ENCODE results near the gene FNDC3B.

The FNDC3B gene

DNA sequence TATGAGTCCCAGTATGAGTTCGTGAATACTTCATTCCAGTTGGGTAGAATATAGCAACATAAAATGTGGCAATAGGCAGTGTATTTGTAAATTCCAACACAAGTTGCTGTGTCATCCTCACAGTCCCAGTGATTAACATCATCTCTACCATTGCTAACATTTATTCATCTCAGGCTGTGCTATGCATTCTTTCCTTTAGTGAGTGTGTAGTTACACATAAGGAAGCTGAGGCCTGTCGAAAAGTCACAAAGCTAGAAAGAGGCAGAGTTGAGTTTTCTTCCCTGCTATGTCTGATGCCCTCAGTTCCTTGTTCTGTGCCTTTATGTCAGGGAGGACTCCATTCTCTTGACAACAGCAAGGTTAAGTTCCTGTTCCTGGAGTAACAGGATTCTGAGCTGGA, 96.4 kb downstream of the FNDC3B start:
- no peak overlapping the region for H3K14ac ChIP-seq (ENCODE audit: low read length)
- no peak overlapping the region for H3K4me3 ChIP-seq (ENCODE audit: low read length in 2 of 2)
- no peak overlapping the region for H3K9ac ChIP-seq (ENCODE audit: low read depth, low read length, poor library complexity)
- H3K4ac ChIP-seq (ENCODE audit: low read length) = no peak overlapping the region
- peaks cover 12 to 33% of the 10 kb centered on the region in 2 donors for H3K4me1 ChIP-seq (ENCODE audit: control insufficient read depth in 2 of 2, insufficient read depth in 1 of 2, low read depth in 1 of 2, low read length in 2 of 2)
- no peak overlapping the region for H2BK5ac ChIP-seq (ENCODE audit: low read length)
- H3K27ac ChIP-seq (replicated peaks; ENCODE audit: low read length) = no peak overlapping the region
- peaks cover 0 to 42% of the 10 kb centered on the region in 2 donors for H3K36me3 ChIP-seq (replicated peaks in 1 of 2; ENCODE audit: control insufficient read depth in 2 of 2, insufficient read depth in 2 of 2, low read length in 2 of 2)
- no peak overlapping the region for H2BK120ac ChIP-seq (ENCODE audit: low read depth, low read length)
- no peak overlapping the region for H3K18ac ChIP-seq (ENCODE audit: low read length)
- H2AFZ ChIP-seq (ENCODE audit: low read length) = no peak overlapping the region
- no peak for DNase-seq (ENCODE audit: low spot score)
- H2BK12ac ChIP-seq (ENCODE audit: low read length) = no peak overlapping the region
- no peak overlapping the region for H2BK15ac ChIP-seq (ENCODE audit: low read length)
- no peak overlapping the region for H3K23ac ChIP-seq (ENCODE audit: low read depth, low read length, poor library complexity)
- no peaks in the 10 kb centered on the region for H3K79me1 ChIP-seq (ENCODE audit: low read depth, low read length)
- H2AK5ac ChIP-seq (ENCODE audit: low read depth, low read length) = no peak overlapping the region
- no peaks in the 10 kb centered on the region for H3K9me3 ChIP-seq (replicated peaks in 1 of 2; ENCODE audit: control insufficient read depth in 2 of 2, insufficient read depth in 1 of 2, low read depth in 1 of 2, low read length in 2 of 2)
- WGBS, 2 donors (ENCODE audit: extremely low coverage in 2 of 2, insufficient read length in 2 of 2, insufficient replicate concordance in 1 of 2) = no CpG with 5 or more reads among the region's 2 CpGs
- H3K4me2 ChIP-seq (ENCODE audit: insufficient read depth, low read length, poor library complexity, severe bottlenecking) = no peak overlapping the region
- H4K8ac ChIP-seq (ENCODE audit: low read depth, low read length) = no peak overlapping the region
- no peaks in the 10 kb centered on the region for H3K27me3 ChIP-seq (ENCODE audit: control insufficient read depth in 3 of 3, insufficient read depth in 3 of 3, low read depth in 1 of 3, low read length in 3 of 3)
- no peak overlapping the region for H4K91ac ChIP-seq (ENCODE audit: low read depth, low read length, poor library complexity)

GRCh38 chr3:172136330-172136729, 97.0 kb downstream of the FNDC3B start:
- Histone ChIP-seq H2BK5ac (ENCODE audit: low read length) (no peak overlapping the region), H2AFZ (ENCODE audit: low read length) (no peak overlapping the region), H3K9me3 (replicated peaks in 1 of 2; ENCODE audit: control insufficient read depth in 2 of 2, insufficient read depth in 1 of 2, low read depth in 1 of 2, low read length in 2 of 2) (no peaks in the 10 kb centered on the region), H3K27me3 (ENCODE audit: control insufficient read depth in 3 of 3, insufficient read depth in 3 of 3, low read depth in 1 of 3, low read length in 3 of 3) (no peaks in the 10 kb centered on the region), H3K27ac (replicated peaks; ENCODE audit: low read length) (no peak overlapping the region), H3K36me3 (replicated peaks in 1 of 2; ENCODE audit: control insufficient read depth in 2 of 2, insufficient read depth in 2 of 2, low read length in 2 of 2) (peaks cover 0 to 41% of the 10 kb centered on the region in 2 donors), H4K8ac (ENCODE audit: low read depth, low read length) (no peak overlapping the region), H2BK120ac (ENCODE audit: low read depth, low read length) (no peak overlapping the region), H2BK12ac (ENCODE audit: low read length) (no peak overlapping the region), H2BK15ac (ENCODE audit: low read length) (no peak overlapping the region), H3K4ac (ENCODE audit: low read length) (no peak overlapping the region), H3K79me1 (ENCODE audit: low read depth, low read length) (no peaks in the 10 kb centered on the region), H4K91ac (ENCODE audit: low read depth, low read length, poor library complexity) (no peak overlapping the region), H3K14ac (ENCODE audit: low read length) (no peak overlapping the region), H3K4me2 (ENCODE audit: insufficient read depth, low read length, poor library complexity, severe bottlenecking) (no peak overlapping the region), H3K23ac (ENCODE audit: low read depth, low read length, poor library complexity) (no peak overlapping the region), H3K4me1 (ENCODE audit: control insufficient read depth in 2 of 2, insufficient read depth in 1 of 2, low read depth in 1 of 2, low read length in 2 of 2) (peaks cover 13 to 38% of the 10 kb centered on the region in 2 donors), H2AK5ac (ENCODE audit: low read depth, low read length) (no peak overlapping the region), H3K9ac (ENCODE audit: low read depth, low read length, poor library complexity) (no peak overlapping the region), H3K4me3 (ENCODE audit: low read length in 2 of 2) (no peak overlapping the region), H3K18ac (ENCODE audit: low read length) (no peak overlapping the region)
- no peak for DNase-seq (ENCODE audit: low spot score)
- WGBS, 2 donors (ENCODE audit: extremely low coverage in 2 of 2, insufficient read length in 2 of 2, insufficient replicate concordance in 1 of 2) = no CpG with 5 or more reads among the region's 1 CpG

GRCh38 chr3:172137287-172138192, 98.2 kb downstream of the FNDC3B start:
- H3K23ac ChIP-seq (ENCODE audit: low read depth, low read length, poor library complexity) = no peak overlapping the region
- DNase-seq (ENCODE audit: low spot score) = no peak
- no peak overlapping the region for H4K91ac ChIP-seq (ENCODE audit: low read depth, low read length, poor library complexity)
- H2BK120ac ChIP-seq (ENCODE audit: low read depth, low read length) = no peak overlapping the region
- H2AFZ ChIP-seq (ENCODE audit: low read length) = no peak overlapping the region
- H2BK15ac ChIP-seq (ENCODE audit: low read length) = no peak overlapping the region
- no peak overlapping the region for H3K4me2 ChIP-seq (ENCODE audit: insufficient read depth, low read length, poor library complexity, severe bottlenecking)
- no peak overlapping the region for H3K14ac ChIP-seq (ENCODE audit: low read length)
- H3K4ac ChIP-seq (ENCODE audit: low read length) = no peak overlapping the region
- H3K9ac ChIP-seq (ENCODE audit: low read depth, low read length, poor library complexity) = no peak overlapping the region
- no peak overlapping the region for H2AK5ac ChIP-seq (ENCODE audit: low read depth, low read length)
- no peak overlapping the region for H3K27ac ChIP-seq (replicated peaks; ENCODE audit: low read length)
- H3K27me3 ChIP-seq (ENCODE audit: control insufficient read depth in 3 of 3, insufficient read depth in 3 of 3, low read depth in 1 of 3, low read length in 3 of 3) = no peaks in the 10 kb centered on the region
- peaks cover 0 to 35% of the 10 kb centered on the region in 2 donors for H3K36me3 ChIP-seq (replicated peaks in 1 of 2; ENCODE audit: control insufficient read depth in 2 of 2, insufficient read depth in 2 of 2, low read length in 2 of 2)
- peaks cover 0 to under 1% of the 10 kb centered on the region in 2 donors for H3K9me3 ChIP-seq (replicated peaks in 1 of 2; ENCODE audit: control insufficient read depth in 2 of 2, insufficient read depth in 1 of 2, low read depth in 1 of 2, low read length in 2 of 2)
- no peak overlapping the region for H3K4me3 ChIP-seq (ENCODE audit: low read length in 2 of 2)
- no peak overlapping the region for H4K8ac ChIP-seq (ENCODE audit: low read depth, low read length)
- no peaks in the 10 kb centered on the region for H3K79me1 ChIP-seq (ENCODE audit: low read depth, low read length)
- no peak overlapping the region for H3K18ac ChIP-seq (ENCODE audit: low read length)
- H3K4me1 ChIP-seq (ENCODE audit: control insufficient read depth in 2 of 2, insufficient read depth in 1 of 2, low read depth in 1 of 2, low read length in 2 of 2) = peaks cover 15 to 43% of the 10 kb centered on the region in 2 donors
- WGBS, 2 donors (ENCODE audit: extremely low coverage in 2 of 2, insufficient read length in 2 of 2, insufficient replicate concordance in 1 of 2) = no CpG with 5 or more reads among the region's 2 CpGs
- H2BK12ac ChIP-seq (ENCODE audit: low read length) = no peak overlapping the region
- no peak overlapping the region for H2BK5ac ChIP-seq (ENCODE audit: low read length)

GRCh38 chr3:172138193-172138537, 98.8 kb downstream of the FNDC3B start:
- H4K8ac ChIP-seq (ENCODE audit: low read depth, low read length) = no peak overlapping the region
- DNase-seq (ENCODE audit: low spot score) = no peak
- H3K79me1 ChIP-seq (ENCODE audit: low read depth, low read length) = no peaks in the 10 kb centered on the region
- no peak overlapping the region for H2AK5ac ChIP-seq (ENCODE audit: low read depth, low read length)
- no CpG with 5 or more reads among the region's 3 CpGs for WGBS, 2 donors (ENCODE audit: extremely low coverage in 2 of 2, insufficient read length in 2 of 2, insufficient replicate concordance in 1 of 2)
- H3K27me3 ChIP-seq (ENCODE audit: control insufficient read depth in 3 of 3, insufficient read depth in 3 of 3, low read depth in 1 of 3, low read length in 3 of 3) = no peaks in the 10 kb centered on the region
- H3K4ac ChIP-seq (ENCODE audit: low read length) = no peak overlapping the region
- H3K14ac ChIP-seq (ENCODE audit: low read length) = no peak overlapping the region
- H3K23ac ChIP-seq (ENCODE audit: low read depth, low read length, poor library complexity) = no peak overlapping the region
- H2BK5ac ChIP-seq (ENCODE audit: low read length) = no peak overlapping the region
- no peak overlapping the region for H2BK120ac ChIP-seq (ENCODE audit: low read depth, low read length)
- no peak overlapping the region for H4K91ac ChIP-seq (ENCODE audit: low read depth, low read length, poor library complexity)
- H2BK15ac ChIP-seq (ENCODE audit: low read length) = no peak overlapping the region
- H2AFZ ChIP-seq (ENCODE audit: low read length) = no peak overlapping the region
- H3K18ac ChIP-seq (ENCODE audit: low read length) = no peak overlapping the region
- H3K4me2 ChIP-seq (ENCODE audit: insufficient read depth, low read length, poor library complexity, severe bottlenecking) = no peak overlapping the region
- peaks cover 16 to 45% of the 10 kb centered on the region in 2 donors for H3K4me1 ChIP-seq (ENCODE audit: control insufficient read depth in 2 of 2, insufficient read depth in 1 of 2, low read depth in 1 of 2, low read length in 2 of 2)
- peaks cover 0 to 32% of the 10 kb centered on the region in 2 donors for H3K36me3 ChIP-seq (replicated peaks in 1 of 2; ENCODE audit: control insufficient read depth in 2 of 2, insufficient read depth in 2 of 2, low read length in 2 of 2)
- no peak overlapping the region for H3K4me3 ChIP-seq (ENCODE audit: low read length in 2 of 2)
- peaks cover 0 to 7% of the 10 kb centered on the region in 2 donors for H3K9me3 ChIP-seq (replicated peaks in 1 of 2; ENCODE audit: control insufficient read depth in 2 of 2, insufficient read depth in 1 of 2, low read depth in 1 of 2, low read length in 2 of 2)
- H3K27ac ChIP-seq (replicated peaks; ENCODE audit: low read length) = no peak overlapping the region
- H3K9ac ChIP-seq (ENCODE audit: low read depth, low read length, poor library complexity) = no peak overlapping the region
- no peak overlapping the region for H2BK12ac ChIP-seq (ENCODE audit: low read length)
